Stomach smooth muscle (tissue), 2 donors: Measurements from ENCODE around the gene NDUFA13.

Source experiments
- H3K27ac ChIP-seq: one replicate; pipeline ENCODE4 v1.7.0; 2013; ENCODE audit warnings: mild to moderate bottlenecking, low read length, inconsistent platforms
- H3K27me3 ChIP-seq, 2 donors: one replicate each; pipeline ENCODE4 v1.7.0; 2013; ENCODE audit warnings: low read length in 2 of 2; ENCODE audit not compliant: insufficient read depth in 2 of 2, control insufficient read depth in 1 of 2
- H3K36me3 ChIP-seq, 2 donors: one replicate each; pipeline ENCODE4 v1.7.0; 2013; ENCODE audit warnings: low read length in 2 of 2; ENCODE audit not compliant: control insufficient read depth in 2 of 2, insufficient read depth in 2 of 2
- H3K4me1 ChIP-seq: one replicate; pipeline ENCODE4 v1.7.0; 2013; ENCODE audit warnings: low read length; ENCODE audit not compliant: control insufficient read depth, insufficient read depth
- H3K4me3 ChIP-seq, 2 donors: one replicate each; pipeline ENCODE4 v1.7.0; 2013; ENCODE audit warnings: low read length in 2 of 2
- H3K9ac ChIP-seq, 2 donors: one replicate each; pipeline ENCODE4 v1.7.0; 2013; ENCODE audit warnings: low read length in 2 of 2, mild to moderate bottlenecking in 1 of 2
- H3K9me3 ChIP-seq, 2 donors: one replicate each; pipeline ENCODE4 v1.7.0; 2013; ENCODE audit warnings: low read length in 2 of 2; ENCODE audit not compliant: control insufficient read depth in 2 of 2
- donor health status: healthy.
- donor health status: Pancreatic carcinoma.

NDUFA13 gene

GRCh38 chr19:19528721-19529490 is 12.9 kb downstream of the NDUFA13 start, which contains the start of gene YJEFN3:
Gene YJEFN3, plus strand, starts transcription at chr19:19528911. Its CDS starts 22 bp downstream, at chr19:19528933.
- Histone ChIP-seq H3K4me3 (peak within 1 kb of the TSS; percentile 38 to 65), H3K9ac (peak within 1 kb of the TSS; percentile 13 to 46), H3K27me3 (no peaks in the 10 kb centered on the region), H3K4me1 (peaks cover 16% of the 10 kb centered on the region), H3K9me3 (no peaks in the 10 kb centered on the region), H3K27ac (no peak within 1 kb of the TSS), H3K36me3 (peaks cover 10 to 15% of the 10 kb centered on the region in 2 donors)

GRCh38 chr19:19529783-19530422 is 13.9 kb downstream of the NDUFA13 start:
- Histone ChIP-seq H3K36me3 (peaks cover 8 to 10% of the 10 kb centered on the region in 2 donors), H3K9me3 (no peaks in the 10 kb centered on the region), H3K4me3 (no peak overlapping the region), H3K27me3 (no peaks in the 10 kb centered on the region), H3K4me1 (peaks cover 16% of the 10 kb centered on the region), H3K27ac (no peak overlapping the region), H3K9ac (no peak overlapping the region)

GRCh38 chr19:19530423-19530804 is 14.4 kb downstream of the NDUFA13 start:
- Histone ChIP-seq H3K4me3 (no peak overlapping the region), H3K27me3 (no peaks in the 10 kb centered on the region), H3K36me3 (peaks cover 8 to 10% of the 10 kb centered on the region in 2 donors), H3K9me3 (no peaks in the 10 kb centered on the region), H3K4me1 (peaks cover 16% of the 10 kb centered on the region), H3K27ac (no peak overlapping the region), H3K9ac (no peak overlapping the region)

GRCh38 chr19:19530889-19531288 is 14.9 kb downstream of the NDUFA13 start:
- Histone ChIP-seq H3K27ac (no peak overlapping the region), H3K9me3 (no peaks in the 10 kb centered on the region), H3K4me1 (peaks cover 16% of the 10 kb centered on the region), H3K27me3 (no peaks in the 10 kb centered on the region), H3K36me3 (peaks cover 8 to 10% of the 10 kb centered on the region in 2 donors), H3K9ac (no peak overlapping the region), H3K4me3 (no peak overlapping the region)

GRCh38 chr19:19531951-19532805 is 16.2 kb downstream of the NDUFA13 start:
- H3K4me3 ChIP-seq: peak overlapping the region in 1 of 2 donors; percentile 22
- peaks cover 16% of the 10 kb centered on the region for H3K4me1 ChIP-seq
- H3K27me3 ChIP-seq: no peaks in the 10 kb centered on the region
- H3K9ac ChIP-seq: peak overlapping the region; percentile 28 to 60
- peaks cover 7 to 8% of the 10 kb centered on the region in 2 donors for H3K36me3 ChIP-seq
- no peak overlapping the region for H3K27ac ChIP-seq
- H3K9me3 ChIP-seq: no peaks in the 10 kb centered on the region

- Histone ChIP-seq H3K27me3 (peaks cover 3 to 5% of the 10 kb centered on the region in 2 donors), H3K4me1 (peaks cover 24% of the 10 kb centered on the region), H3K4me3 (no peak overlapping the region), H3K27ac (no peak overlapping the region), H3K9ac (no peak overlapping the region), H3K36me3 (peaks cover 1 to 2% of the 10 kb centered on the region in 2 donors), H3K9me3 (no peaks in the 10 kb centered on the region)
These were observed 17.0 kb downstream of the NDUFA13 start for GRCh38 chr19:19532806-19533701.

GRCh38 chr19:19533841-19534240 is 17.8 kb downstream of the NDUFA13 start:
- H3K4me1 ChIP-seq: peaks cover 29% of the 10 kb centered on the region
- peaks cover 10 to 13% of the 10 kb centered on the region in 2 donors for H3K27me3 ChIP-seq
- no peaks in the 10 kb centered on the region for H3K9me3 ChIP-seq
- H3K9ac ChIP-seq: no peak overlapping the region
- no peaks in the 10 kb centered on the region for H3K36me3 ChIP-seq
- H3K27ac ChIP-seq: no peak overlapping the region
- H3K4me3 ChIP-seq: no peak overlapping the region

GRCh38 chr19:19534556-19535265 is 18.7 kb downstream of the NDUFA13 start:
- Histone ChIP-seq H3K27me3 (peaks cover 13 to 21% of the 10 kb centered on the region in 2 donors), H3K4me3 (no peak overlapping the region), H3K9ac (no peak overlapping the region), H3K9me3 (no peaks in the 10 kb centered on the region), H3K27ac (no peak overlapping the region), H3K4me1 (peaks cover 25% of the 10 kb centered on the region), H3K36me3 (no peaks in the 10 kb centered on the region)

GRCh38 chr19:19535311-19536191 is 19.5 kb downstream of the NDUFA13 start:
- no peak overlapping the region for H3K9ac ChIP-seq
- no peaks in the 10 kb centered on the region for H3K9me3 ChIP-seq
- H3K36me3 ChIP-seq: no peaks in the 10 kb centered on the region
- no peak overlapping the region for H3K4me3 ChIP-seq
- peaks cover 29% of the 10 kb centered on the region for H3K4me1 ChIP-seq
- H3K27ac ChIP-seq: no peak overlapping the region
- peaks cover 14 to 29% of the 10 kb centered on the region in 2 donors for H3K27me3 ChIP-seq
